GM12873 (cell line): ENCODE measurements around the gene RPS6KB2.

Experiments
- CTCF ChIP-seq: IDR thresholded peaks from 2 replicates; pipeline ENCODE4 v1.5.1; 2012; ENCODE audit warnings: low read depth, mild to moderate bottlenecking, moderate library complexity, low read length, control low read depth; ENCODE audit not compliant: insufficient read depth; ENCODE audit errors: missing control alignments

The RPS6KB2 gene

GRCh38 chr11:67422891-67423290 is 5.4 kb upstream of the RPS6KB2 start:
- no peak for TF ChIP-seq CTCF

GRCh38 chr11:67423466-67423865 is 4.8 kb upstream of the RPS6KB2 start:
- TF ChIP-seq CTCF = no peak

GRCh38 chr11:67423891-67424613 is 4.2 kb upstream of the RPS6KB2 start:
- TF ChIP-seq CTCF = no peak

GRCh38 chr11:67429038-67429668 is 859 bp downstream of the RPS6KB2 start:
- TF ChIP-seq CTCF = no peak

- TF ChIP-seq CTCF = no peak
These were observed 1.4 kb downstream of the RPS6KB2 start for GRCh38 chr11:67429722-67430121.

- TF ChIP-seq CTCF = no peak
These were observed 3.3 kb downstream of the RPS6KB2 start for GRCh38 chr11:67431346-67432249.
